DMS53 treated with DMSO at 0.1 percent for 48 hours (cell line): ENCODE measurements around the gene COL4A1.

Experiments used
- DNase-seq: peaks from one replicate; lab custom pipeline; 2025; ENCODE audit not compliant: unreplicated experiment; lab: John Stamatoyannopoulos, UW

Gene COL4A1

GRCh38 chr13:110341445-110342244, 34.7 kb upstream of the COL4A1 start:
- no peak for DNase-seq

GRCh38 chr13:110340812-110341444, 34.0 kb upstream of the COL4A1 start:
- no peak for DNase-seq

GRCh38 chr13:110339975-110340550, 33.1 kb upstream of the COL4A1 start:
- DNase-seq: no peak

- no peak for DNase-seq
These were observed 32.3 kb upstream of the COL4A1 start for GRCh38 chr13:110339263-110339662.

- no peak for DNase-seq
These were observed 31.6 kb upstream of the COL4A1 start for GRCh38 chr13:110338441-110339101.

GRCh38 chr13:110337247-110337646, 30.3 kb upstream of the COL4A1 start:
- no peak for DNase-seq

- no peak for DNase-seq
These were observed 29.7 kb upstream of the COL4A1 start for GRCh38 chr13:110336681-110337080.

GRCh38 chr13:110336108-110336507, 29.2 kb upstream of the COL4A1 start:
- DNase-seq: no peak

GRCh38 chr13:110334841-110335490, 28.0 kb upstream of the COL4A1 start:
- no peak for DNase-seq

GRCh38 chr13:110334256-110334655, 27.3 kb upstream of the COL4A1 start:
- DNase-seq: no peak

- no peak for DNase-seq
These were observed 26.9 kb upstream of the COL4A1 start for GRCh38 chr13:110333837-110334236.

- DNase-seq: no peak
These were observed 25.8 kb upstream of the COL4A1 start for GRCh38 chr13:110332750-110333149.

GRCh38 chr13:110331362-110331761, 24.4 kb upstream of the COL4A1 start:
- no peak for DNase-seq

- DNase-seq: no peak
These were observed 23.6 kb upstream of the COL4A1 start for GRCh38 chr13:110330491-110331011.

- DNase-seq: no peak
These were observed 23.0 kb upstream of the COL4A1 start for GRCh38 chr13:110329798-110330461.

- no peak for DNase-seq
These were observed 22.3 kb upstream of the COL4A1 start for GRCh38 chr13:110329258-110329657.

- DNase-seq: no peak
These were observed 21.6 kb upstream of the COL4A1 start for GRCh38 chr13:110328573-110328972.

GRCh38 chr13:110327051-110327721, 20.2 kb upstream of the COL4A1 start:
- no peak for DNase-seq

GRCh38 chr13:110326263-110326904, 19.4 kb upstream of the COL4A1 start:
- no peak for DNase-seq
